Ishikawa (cell line): ENCODE results near the gene CIT.

ENCODE experiments used
- CEBPB ChIP-seq: IDR thresholded peaks from 2 replicates; pipeline ENCODE4 v1.6.1; 2012
- CREB1 ChIP-seq: IDR thresholded peaks from 2 replicates; pipeline ENCODE4 v1.6.1; 2012; ENCODE audit warnings: low read depth
- EGR1 ChIP-seq: IDR thresholded peaks from 2 replicates; pipeline ENCODE4 v1.6.1; 2012
- EP300 ChIP-seq: IDR thresholded peaks from 2 replicates; pipeline ENCODE4 v1.6.1; 2012; ENCODE audit warnings: borderline replicate concordance
- FOXM1 ChIP-seq: IDR thresholded peaks from 2 replicates; pipeline ENCODE4 v1.6.1; 2012; ENCODE audit warnings: low read depth, borderline replicate concordance
- MAX ChIP-seq: IDR thresholded peaks from 2 replicates; pipeline ENCODE4 v1.6.1; 2012
- NFIC ChIP-seq: IDR thresholded peaks from 2 replicates; pipeline ENCODE4 v1.6.1; 2012
- RAD21 ChIP-seq: IDR thresholded peaks from 2 replicates; pipeline ENCODE4 v1.6.1; 2012; ENCODE audit warnings: low read depth
- REST ChIP-seq: IDR thresholded peaks from 2 replicates; pipeline ENCODE4 v1.6.1; 2012; ENCODE audit warnings: low read depth, mild to moderate bottlenecking
- TAF1 ChIP-seq: IDR thresholded peaks from 2 replicates; pipeline ENCODE4 v1.6.1; 2012; ENCODE audit warnings: low read depth, mild to moderate bottlenecking
- TCF12 ChIP-seq: IDR thresholded peaks from 2 replicates; pipeline ENCODE4 v1.6.1; 2012; ENCODE audit warnings: low read depth
- TEAD4 ChIP-seq: IDR thresholded peaks from 2 replicates; pipeline ENCODE4 v1.6.1; 2012
- USF1 ChIP-seq: IDR thresholded peaks from 2 replicates; pipeline ENCODE4 v1.6.1; 2012
- YY1 ChIP-seq: IDR thresholded peaks from 2 replicates; pipeline ENCODE4 v1.6.1; 2012; ENCODE audit warnings: low read depth
- ZBTB7A ChIP-seq: IDR thresholded peaks from 2 replicates; pipeline ENCODE4 v1.6.1; 2012; ENCODE audit warnings: low read depth

The CIT gene

GRCh38 chr12:119715268-119715620 lies 161.9 kb downstream of the CIT start:
- no peak for TF ChIP-seq YY1
- no peak for TF ChIP-seq CREB1
- no peak for TF ChIP-seq EP300
- TF ChIP-seq ZBTB7A = no peak
- TF ChIP-seq NFIC = no peak
- no peak for TF ChIP-seq REST
- no peak for TF ChIP-seq RAD21
- no peak for TF ChIP-seq USF1
- no peak for TF ChIP-seq TEAD4
- no peak for TF ChIP-seq EGR1
- TF ChIP-seq FOXM1 = no peak
- no peak for TF ChIP-seq MAX
- TF ChIP-seq CEBPB = no peak
- no peak for TF ChIP-seq TAF1
- TF ChIP-seq TCF12 = no peak

- no peak for TF ChIP-seq YY1
- TF ChIP-seq USF1 = no peak
- TF ChIP-seq MAX = no peak
- TF ChIP-seq EGR1 = no peak
- no peak for TF ChIP-seq CREB1
- TF ChIP-seq ZBTB7A = no peak
- no peak for TF ChIP-seq REST
- TF ChIP-seq FOXM1 = no peak
- no peak for TF ChIP-seq TEAD4
- no peak for TF ChIP-seq TCF12
- no peak for TF ChIP-seq CEBPB
- no peak for TF ChIP-seq NFIC
- no peak for TF ChIP-seq TAF1
- no peak for TF ChIP-seq EP300
- no peak for TF ChIP-seq RAD21
Measured at GRCh38 chr12:119714614-119715267, 162.4 kb downstream of the CIT start.

- TF ChIP-seq FOXM1 (no peak), EGR1 (no peak), RAD21 (no peak), YY1 (no peak), EP300 (no peak), REST (no peak), TAF1 (no peak), ZBTB7A (no peak), NFIC (no peak), MAX (no peak), USF1 (no peak), TCF12 (no peak), CEBPB (no peak), CREB1 (no peak), TEAD4 (no peak)
Measured at GRCh38 chr12:119713551-119714031, 163.5 kb downstream of the CIT start.

GRCh38 chr12:119712721-119713120 lies 164.4 kb downstream of the CIT start:
- TF ChIP-seq REST (no peak), CREB1 (no peak)
